GM12891 (cell line): ENCODE data around the gene SMYD1.

ENCODE experiments used
- PAX5 ChIP-seq: IDR thresholded peaks from 2 replicates; pipeline ENCODE4 v1.6.1; 2011; ENCODE audit warnings: low read length, moderate library complexity, mild to moderate bottlenecking; ENCODE audit not compliant: insufficient read depth, severe bottlenecking
- POLR2A ChIP-seq: IDR thresholded peaks from 2 replicates; pipeline ENCODE4 v1.6.1; 2011; ENCODE audit warnings: low read depth, low read length, control low read depth
- POLR2AphosphoS5 ChIP-seq: IDR thresholded peaks from 2 replicates; pipeline ENCODE4 v1.6.1; 2011; ENCODE audit warnings: low read depth, low read length, control low read depth
- POU2F2 ChIP-seq: IDR thresholded peaks from 2 replicates; pipeline ENCODE4 v1.6.1; 2011; ENCODE audit warnings: low read depth, mild to moderate bottlenecking, control low read depth, low read length, moderate library complexity
- SPI1 ChIP-seq: IDR thresholded peaks from 2 replicates; pipeline ENCODE4 v1.6.1; 2011; ENCODE audit warnings: low read depth, low read length, control low read depth

GRCh38 chr2:88100489-88100858 is 32.8 kb downstream of the SMYD1 start:
- no peak for TF ChIP-seq POLR2A
- no peak for TF ChIP-seq POLR2AphosphoS5
- no peak for TF ChIP-seq SPI1
- no peak for TF ChIP-seq PAX5
- TF ChIP-seq POU2F2, result no peak
